GM19043 (cell line): ENCODE results near the gene ZNF599.

Experiments used
- ATAC-seq: cut with Tn5 transposase; IDR thresholded peaks from one replicate; pipeline ENCODE4 v1.9.1; 2021; ENCODE audit warnings: low read depth; ENCODE audit not compliant: unreplicated experiment

Gene ZNF599

GRCh38 chr19:34744896-34745690, 27.9 kb downstream of the ZNF599 start:
- no peak for ATAC-seq

- peak; percentile 30 for ATAC-seq
Observed at GRCh38 chr19:34734537-34735103, 38.4 kb downstream of the ZNF599 start.

GRCh38 chr19:34733746-34734536, 39.1 kb downstream of the ZNF599 start, which contains the start of gene ZNF181:
TSS of gene ZNF181 (plus strand) at chr19:34734243. CDS start at chr19:34735038, 795 bp downstream.
- ATAC-seq = peak; percentile 72

- ATAC-seq = peak; percentile 17
Observed at GRCh38 chr19:34733266-34733745, 39.7 kb downstream of the ZNF599 start.

- no peak for ATAC-seq
Observed at GRCh38 chr19:34732612-34733211, 40.3 kb downstream of the ZNF599 start.

- no peak for ATAC-seq
Observed at GRCh38 chr19:34731964-34732363, 41.1 kb downstream of the ZNF599 start.

GRCh38 chr19:34731019-34731829, 41.8 kb downstream of the ZNF599 start:
- no peak for ATAC-seq

- no peak for ATAC-seq
Observed at GRCh38 chr19:34725400-34725799, 47.6 kb downstream of the ZNF599 start.

- no peak for ATAC-seq
Observed at GRCh38 chr19:34722353-34722752, 50.7 kb downstream of the ZNF599 start.

GRCh38 chr19:34715357-34715756, 57.7 kb downstream of the ZNF599 start:
- ATAC-seq = no peak

- ATAC-seq = no peak
Observed at GRCh38 chr19:34713262-34713637, 59.8 kb downstream of the ZNF599 start.

GRCh38 chr19:34712395-34713261, 60.4 kb downstream of the ZNF599 start:
- ATAC-seq = no peak

- no peak for ATAC-seq
Observed at GRCh38 chr19:34711890-34712289, 61.1 kb downstream of the ZNF599 start.
